ENCODE results near the gene VCX. TPM values are rescaled to one million over a fixed set of nuclear protein-coding genes. Genes with fewer than 3 reads are reported as not detected.

VCX gene
- 0.63 TPM in 1 of 2 replicates, not detected in the other for total RNA-seq

GRCh38 chrX:7842871-7843270, at the start of gene VCX:
TSS of gene VCX (plus strand) at chrX:7843171. CDS start at chrX:7843204, 33 bp downstream.

Other genes starting within 250 kb of the VCX start
- gene PNPLA4, start 84.2 kb downstream of the VCX start, total RNA-seq: 35.8 and 41.9 TPM in 2 replicates